ENCODE measurements around the gene KCNG2. TPM values are rescaled to one million over a fixed set of nuclear protein-coding genes. Genes with fewer than 3 reads are reported as not detected.

KCNG2 gene
- total RNA-seq, 4 donors from 2014 or later = 0.55 TPM; not detected in 3

- no peak overlapping the region for H3K4me3 ChIP-seq
- DNase-seq (no peak), ATAC-seq (no peak)
- peaks cover 5 to 10% of the 10 kb centered on the region in 2 donors for H3K4me1 ChIP-seq
- no peaks in the 10 kb centered on the region for H3K36me3 ChIP-seq
- H3K27ac ChIP-seq = no peak overlapping the region
- TF ChIP-seq, protein P1, sequence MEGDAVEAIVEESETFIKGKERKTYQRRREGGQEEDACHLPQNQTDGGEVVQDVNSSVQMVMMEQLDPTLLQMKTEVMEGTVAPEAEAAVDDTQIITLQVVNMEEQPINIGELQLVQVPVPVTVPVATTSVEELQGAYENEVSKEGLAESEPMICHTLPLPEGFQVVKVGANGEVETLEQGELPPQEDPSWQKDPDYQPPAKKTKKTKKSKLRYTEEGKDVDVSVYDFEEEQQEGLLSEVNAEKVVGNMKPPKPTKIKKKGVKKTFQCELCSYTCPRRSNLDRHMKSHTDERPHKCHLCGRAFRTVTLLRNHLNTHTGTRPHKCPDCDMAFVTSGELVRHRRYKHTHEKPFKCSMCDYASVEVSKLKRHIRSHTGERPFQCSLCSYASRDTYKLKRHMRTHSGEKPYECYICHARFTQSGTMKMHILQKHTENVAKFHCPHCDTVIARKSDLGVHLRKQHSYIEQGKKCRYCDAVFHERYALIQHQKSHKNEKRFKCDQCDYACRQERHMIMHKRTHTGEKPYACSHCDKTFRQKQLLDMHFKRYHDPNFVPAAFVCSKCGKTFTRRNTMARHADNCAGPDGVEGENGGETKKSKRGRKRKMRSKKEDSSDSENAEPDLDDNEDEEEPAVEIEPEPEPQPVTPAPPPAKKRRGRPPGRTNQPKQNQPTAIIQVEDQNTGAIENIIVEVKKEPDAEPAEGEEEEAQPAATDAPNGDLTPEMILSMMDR (IDR thresholded peaks at IDR 0.05 in 4 of 5, conservative IDR thresholded peaks at IDR 0.05 in 1 of 5) = no peak
- no peak for TF ChIP-seq POLR2A (IDR thresholded peaks at IDR 0.05)
- intact Hi-C loops (cut with DNase I; ENCODE audit: low total_unique reads) = no loop called here
- in situ Hi-C loops (cut with MboI; ENCODE audit: low sequenced_read_pairs in 4 of 4) = no loop called here
- H3K27me3 ChIP-seq = peaks cover 29 to 33% (median 33%) of the 10 kb centered on the region in 3 donors
- H3K9me3 ChIP-seq = no peaks in the 10 kb centered on the region
Measured at GRCh38 chr18:79801641-79802040, 3.9 kb downstream of the KCNG2 start.

- Histone ChIP-seq H3K4me1 (peaks cover 5 to 10% of the 10 kb centered on the region in 2 donors), H3K36me3 (no peaks in the 10 kb centered on the region), H3K27ac (no peak overlapping the region), H3K27me3 (peaks cover 23 to 27% (median 27%) of the 10 kb centered on the region in 3 donors), H3K9me3 (no peaks in the 10 kb centered on the region), H3K4me3 (no peak overlapping the region)
- intact Hi-C loops (cut with DNase I; ENCODE audit: low total_unique reads) (no loop called here), in situ Hi-C loops (cut with MboI; ENCODE audit: low sequenced_read_pairs in 4 of 4) (no loop called here)
- TF ChIP-seq POLR2A (IDR thresholded peaks at IDR 0.05) = no peak
- TF ChIP-seq, protein P1 (IDR thresholded peaks at IDR 0.05 in 4 of 5, conservative IDR thresholded peaks at IDR 0.05 in 1 of 5) = no peak
- no peak for DNase-seq
- ATAC-seq = no peak
Measured at GRCh38 chr18:79802298-79802697, 4.6 kb downstream of the KCNG2 start.

DNA sequence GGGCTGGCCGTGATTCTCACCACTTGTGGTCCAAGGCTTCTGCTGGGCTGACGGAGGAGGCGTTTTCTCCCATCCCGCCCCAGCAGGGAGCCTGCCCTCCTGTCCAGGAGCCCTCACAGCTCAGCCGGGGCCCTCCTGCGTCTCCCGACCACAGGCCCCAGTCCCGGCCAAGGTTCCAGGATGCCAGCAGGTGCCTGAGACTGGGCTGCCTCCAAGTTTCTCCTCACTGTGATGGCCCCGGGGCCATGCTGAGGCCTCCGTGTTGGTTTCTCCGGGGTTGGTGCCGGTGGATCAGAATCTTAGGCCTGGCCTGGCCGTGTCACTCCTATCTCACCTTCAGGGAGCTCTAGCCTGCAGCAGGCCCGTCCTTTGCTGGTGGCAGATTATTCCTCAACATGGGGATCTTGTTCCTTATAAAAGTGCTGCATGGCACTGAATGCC lies 5.9 kb downstream of the KCNG2 start:
- in situ Hi-C loops (cut with MboI; ENCODE audit: low sequenced_read_pairs in 4 of 4) (no loop called here), intact Hi-C loops (cut with DNase I; ENCODE audit: low total_unique reads) (no loop called here)
- peaks cover 15 to 17% (median 15%) of the 10 kb centered on the region in 3 donors for H3K27me3 ChIP-seq
- peaks cover 5% of the 10 kb centered on the region in 2 donors for H3K4me1 ChIP-seq
- no peaks in the 10 kb centered on the region for H3K9me3 ChIP-seq
- H3K36me3 ChIP-seq = no peaks in the 10 kb centered on the region
- no peak overlapping the region for H3K27ac ChIP-seq
- H3K4me3 ChIP-seq = no peak overlapping the region
- no peak for ATAC-seq
- DNase-seq = no peak
- TF ChIP-seq, protein P1 (IDR thresholded peaks at IDR 0.05 in 4 of 5, conservative IDR thresholded peaks at IDR 0.05 in 1 of 5) = no peak
- no peak for TF ChIP-seq POLR2A (IDR thresholded peaks at IDR 0.05)

DNA sequence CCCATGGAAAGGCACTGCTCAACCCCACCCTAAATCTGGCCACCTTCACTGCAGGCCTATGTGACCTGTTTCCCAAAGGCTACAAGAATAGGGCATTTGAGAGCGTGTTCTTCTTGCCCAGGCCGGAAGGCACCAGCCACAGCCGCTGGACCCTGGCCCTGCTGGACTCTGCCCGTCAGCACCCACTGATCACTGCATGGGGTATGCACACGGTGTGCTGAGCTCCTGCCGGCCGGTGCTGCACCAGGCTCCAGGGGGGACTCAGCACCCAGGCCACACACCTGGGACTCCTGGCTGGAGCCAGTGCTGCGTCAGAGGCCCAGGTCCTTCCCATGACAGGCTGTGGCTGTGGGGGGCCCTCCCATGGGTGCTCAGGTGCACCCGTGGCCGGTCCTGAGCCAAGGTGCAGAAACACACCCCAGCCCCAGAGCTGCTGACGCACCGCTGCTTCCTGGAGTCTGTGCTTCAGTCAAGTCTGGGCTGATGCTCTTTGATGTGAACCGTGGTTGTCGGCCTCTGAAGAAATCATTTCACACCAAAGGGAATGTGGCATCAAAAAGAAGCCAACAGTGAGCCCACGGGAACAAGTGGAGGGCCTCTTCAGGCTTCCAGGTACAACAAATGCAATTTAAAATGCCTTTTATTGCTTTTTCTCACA lies 6.5 kb downstream of the KCNG2 start:
- no peak overlapping the region for H3K4me3 ChIP-seq
- intact Hi-C loops (cut with DNase I; ENCODE audit: low total_unique reads) (no loop called here), in situ Hi-C loops (cut with MboI; ENCODE audit: low sequenced_read_pairs in 4 of 4) (no loop called here)
- DNase-seq (no peak), ATAC-seq (no peak)
- H3K36me3 ChIP-seq = no peaks in the 10 kb centered on the region
- peaks cover 8 to 11% (median 9%) of the 10 kb centered on the region in 3 donors for H3K27me3 ChIP-seq
- no peak overlapping the region for H3K27ac ChIP-seq
- TF ChIP-seq, protein P1 (IDR thresholded peaks at IDR 0.05 in 4 of 5, conservative IDR thresholded peaks at IDR 0.05 in 1 of 5) = no peak
- TF ChIP-seq POLR2A (IDR thresholded peaks at IDR 0.05) = no peak
- no peaks in the 10 kb centered on the region for H3K4me1 ChIP-seq
- no peaks in the 10 kb centered on the region for H3K9me3 ChIP-seq
